ENCODE results near the gene BNIPL. TPM values are rescaled to one million over a fixed set of nuclear protein-coding genes. Genes with fewer than 3 reads are reported as not detected.

The BNIPL gene
- total RNA-seq, 2 experiments from 2014 or later: 0.30 to 0.42 TPM

GRCh38 chr1:151065089-151065645, 28.8 kb downstream of the BNIPL start:
- no peak for ATAC-seq (ENCODE audit: poor library complexity)
- POLR2A ChIA-PET: interaction anchor here (1.0 to 1.4 kb wide), 4 partner anchors 9 to 92 kb away, joined by 3 to 6 read pairs (median 4); partner anchors contain the start of genes C1orf56 and TNFAIP8L2
- H3K9me3 ChIP-seq (ENCODE audit: control insufficient read depth in 1 of 2, insufficient read depth in 1 of 2, low read length in 2 of 2): no peaks in the 10 kb centered on the region
- H3K27ac ChIP-seq (ENCODE audit: low read depth in 1 of 2, low read length in 2 of 2): no peak overlapping the region
- H3K27me3 Mint-ChIP-seq: no peaks in the 10 kb centered on the region
- peaks cover under 1% of the 10 kb centered on the region for H3K36me3 Mint-ChIP-seq (ENCODE audit: low read depth)
- no peak for TF ChIP-seq CTCF (IDR thresholded peaks at IDR 0.05)
- H3K27ac Mint-ChIP-seq: no peak overlapping the region
- peaks cover 13% of the 10 kb centered on the region for H3K4me1 ChIP-seq (ENCODE audit: insufficient read depth, low read length)
- H3K4me1 Mint-ChIP-seq (ENCODE audit: low read depth): peaks cover 19% of the 10 kb centered on the region
- DNase-seq: no peak
- H3K4me3 ChIP-seq (ENCODE audit: low read length): no peak overlapping the region
- no peaks in the 10 kb centered on the region for H3K27me3 ChIP-seq (ENCODE audit: control insufficient read depth in 1 of 2, insufficient read depth in 2 of 2, low read length in 2 of 2)
- CTCF ChIA-PET: interaction anchor here (2.4 kb wide), 1 partner anchor 40 kb away, joined by 8 read pairs; no protein-coding TSS in a partner anchor
- no peaks in the 10 kb centered on the region for H3K9me3 Mint-ChIP-seq
- no peaks in the 10 kb centered on the region for H3K36me3 ChIP-seq (ENCODE audit: insufficient read depth, low read length)
- H3K4me3 Mint-ChIP-seq: no peak overlapping the region
- intact Hi-C loops (cut with DNase I, micrococcal nuclease): no loop called here

- Histone ChIP-seq H3K36me3 (ENCODE audit: insufficient read depth, low read length) (no peaks in the 10 kb centered on the region), H3K27me3 (ENCODE audit: control insufficient read depth in 1 of 2, insufficient read depth in 2 of 2, low read length in 2 of 2) (no peaks in the 10 kb centered on the region), H3K27ac (ENCODE audit: low read depth in 1 of 2, low read length in 2 of 2) (no peak overlapping the region), H3K4me3 (ENCODE audit: low read length) (no peak overlapping the region), H3K9me3 (ENCODE audit: control insufficient read depth in 1 of 2, insufficient read depth in 1 of 2, low read length in 2 of 2) (no peaks in the 10 kb centered on the region), H3K4me1 (ENCODE audit: insufficient read depth, low read length) (peaks cover 21% of the 10 kb centered on the region)
- H3K27ac Mint-ChIP-seq: no peak overlapping the region
- ATAC-seq (ENCODE audit: poor library complexity): no peak
- CTCF ChIA-PET: interaction anchor here (0.6 to 1.4 kb wide), 3 partner anchors 8 to 43 kb away, joined by 3 to 8 read pairs (median 7); partner anchors contain the start of gene CDC42SE1
- no peaks in the 10 kb centered on the region for H3K27me3 Mint-ChIP-seq
- peak overlapping the region; percentile 11 for H3K4me3 Mint-ChIP-seq
- TF ChIP-seq CTCF (IDR thresholded peaks at IDR 0.05): no peak
- peaks cover 15% of the 10 kb centered on the region for H3K36me3 Mint-ChIP-seq (ENCODE audit: low read depth)
- POLR2A ChIA-PET: interaction anchor here (0.8 to 1.9 kb wide), 3 partner anchors 8 to 46 kb away, joined by 3 to 6 read pairs (median 4); partner anchors contain the start of gene CDC42SE1
- DNase-seq: no peak
- intact Hi-C loops (cut with DNase I, micrococcal nuclease): no loop called here
- H3K9me3 Mint-ChIP-seq: no peaks in the 10 kb centered on the region
- peaks cover 17% of the 10 kb centered on the region for H3K4me1 Mint-ChIP-seq (ENCODE audit: low read depth)
Measured at GRCh38 chr1:151067185-151067584, 30.8 kb downstream of the BNIPL start.

- H3K9me3 Mint-ChIP-seq: no peaks in the 10 kb centered on the region
- H3K27ac Mint-ChIP-seq: peak overlapping the region; percentile 98
- Histone ChIP-seq H3K4me1 (ENCODE audit: insufficient read depth, low read length) (peaks cover 31% of the 10 kb centered on the region), H3K4me3 (ENCODE audit: low read length) (no peak overlapping the region), H3K9me3 (ENCODE audit: control insufficient read depth in 1 of 2, insufficient read depth in 1 of 2, low read length in 2 of 2) (no peaks in the 10 kb centered on the region), H3K27me3 (ENCODE audit: control insufficient read depth in 1 of 2, insufficient read depth in 2 of 2, low read length in 2 of 2) (no peaks in the 10 kb centered on the region), H3K36me3 (ENCODE audit: insufficient read depth, low read length) (peaks cover 6% of the 10 kb centered on the region), H3K27ac (ENCODE audit: low read depth in 1 of 2, low read length in 2 of 2) (peak overlapping the region in 1 of 2 donors; percentile 94)
- peaks cover 25% of the 10 kb centered on the region for H3K4me1 Mint-ChIP-seq (ENCODE audit: low read depth)
- H3K27me3 Mint-ChIP-seq: no peaks in the 10 kb centered on the region
- CTCF ChIA-PET: interaction anchor here (4.2 kb wide), 1 partner anchor 44 kb away, joined by 45 read pairs; no protein-coding TSS in a partner anchor
- DNase-seq (no peak), ATAC-seq (ENCODE audit: poor library complexity) (no peak)
- H3K4me3 Mint-ChIP-seq: peak overlapping the region; percentile 99
- H3K36me3 Mint-ChIP-seq (ENCODE audit: low read depth): peaks cover 24% of the 10 kb centered on the region
- POLR2A ChIA-PET: interaction anchor here (3.4 kb wide), 1 partner anchor 11 kb away, joined by 78 read pairs; the partner anchor contains the start of genes CDC42SE1 and MLLT11
- TF ChIP-seq CTCF (IDR thresholded peaks at IDR 0.05): no peak
- intact Hi-C loops (cut with DNase I, micrococcal nuclease): no loop called here
Measured at GRCh38 chr1:151069103-151069486, 32.7 kb downstream of the BNIPL start.

Data from CD4-positive, alpha-beta T cell (primary cell).